Testis (tissue), 2 donors: ENCODE data around the gene ZNF573.

Experiments used
- POLR2A ChIP-seq: fragments of 450-650 bp; IDR thresholded peaks from one replicate; pipeline ENCODE4 v1.6.1; 2017; ENCODE audit warnings: antibody characterized with exemption, mild to moderate bottlenecking, moderate library complexity
- TF ChIP-seq, protein P1 (sequence below), 3 experiments: fragments of 450-650 bp in 2 of 3; fragments of 200-600 bp in 1 of 3; sonication (generic) in 1 of 3; IDR thresholded peaks; one replicate each; pipeline ENCODE4 v1.5.1; 2016 to 2019; ENCODE audit warnings: antibody characterized with exemption in 3 of 3, mild to moderate bottlenecking in 2 of 3, moderate library complexity in 1 of 3

DNA sequence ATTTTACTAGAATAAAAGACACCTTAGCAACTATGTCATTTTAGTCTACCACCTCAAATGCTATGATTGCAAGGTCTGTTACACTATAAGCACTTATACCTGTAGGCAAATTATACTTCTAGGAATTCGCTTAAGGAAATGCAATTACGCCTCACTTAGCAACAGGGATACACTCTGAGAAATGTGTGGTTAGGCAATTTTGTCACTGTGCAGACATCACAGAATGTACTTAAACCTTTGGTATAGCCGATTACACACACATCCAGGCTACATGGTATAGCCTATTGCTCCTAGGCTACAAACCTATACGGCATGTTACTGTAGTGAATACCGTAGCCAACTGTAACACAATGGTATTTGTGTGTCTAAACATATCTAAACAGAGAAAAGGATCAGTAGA is 30.0 kb upstream of the ZNF573 start:
- TF ChIP-seq, protein P1, sequence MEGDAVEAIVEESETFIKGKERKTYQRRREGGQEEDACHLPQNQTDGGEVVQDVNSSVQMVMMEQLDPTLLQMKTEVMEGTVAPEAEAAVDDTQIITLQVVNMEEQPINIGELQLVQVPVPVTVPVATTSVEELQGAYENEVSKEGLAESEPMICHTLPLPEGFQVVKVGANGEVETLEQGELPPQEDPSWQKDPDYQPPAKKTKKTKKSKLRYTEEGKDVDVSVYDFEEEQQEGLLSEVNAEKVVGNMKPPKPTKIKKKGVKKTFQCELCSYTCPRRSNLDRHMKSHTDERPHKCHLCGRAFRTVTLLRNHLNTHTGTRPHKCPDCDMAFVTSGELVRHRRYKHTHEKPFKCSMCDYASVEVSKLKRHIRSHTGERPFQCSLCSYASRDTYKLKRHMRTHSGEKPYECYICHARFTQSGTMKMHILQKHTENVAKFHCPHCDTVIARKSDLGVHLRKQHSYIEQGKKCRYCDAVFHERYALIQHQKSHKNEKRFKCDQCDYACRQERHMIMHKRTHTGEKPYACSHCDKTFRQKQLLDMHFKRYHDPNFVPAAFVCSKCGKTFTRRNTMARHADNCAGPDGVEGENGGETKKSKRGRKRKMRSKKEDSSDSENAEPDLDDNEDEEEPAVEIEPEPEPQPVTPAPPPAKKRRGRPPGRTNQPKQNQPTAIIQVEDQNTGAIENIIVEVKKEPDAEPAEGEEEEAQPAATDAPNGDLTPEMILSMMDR (IDR thresholded peaks at IDR 0.05), result no peak
- TF ChIP-seq POLR2A, result no peak
